Transverse colon (tissue), 3 donors: ENCODE measurements around the gene TRAPPC14.

Experiments used
- POLR2A ChIP-seq: fragments of 450-650 bp; IDR thresholded peaks from one replicate; pipeline ENCODE4 v1.6.1; 2016; ENCODE audit warnings: antibody characterized with exemption, mild to moderate bottlenecking, moderate library complexity
- POLR2AphosphoS5 ChIP-seq, 3 donors: sonication (generic); formaldehyde crosslinking; IDR thresholded peaks; one replicate each; pipeline ENCODE4 v1.6.1; 2016; ENCODE audit warnings: antibody characterized with exemption in 3 of 3

DNA sequence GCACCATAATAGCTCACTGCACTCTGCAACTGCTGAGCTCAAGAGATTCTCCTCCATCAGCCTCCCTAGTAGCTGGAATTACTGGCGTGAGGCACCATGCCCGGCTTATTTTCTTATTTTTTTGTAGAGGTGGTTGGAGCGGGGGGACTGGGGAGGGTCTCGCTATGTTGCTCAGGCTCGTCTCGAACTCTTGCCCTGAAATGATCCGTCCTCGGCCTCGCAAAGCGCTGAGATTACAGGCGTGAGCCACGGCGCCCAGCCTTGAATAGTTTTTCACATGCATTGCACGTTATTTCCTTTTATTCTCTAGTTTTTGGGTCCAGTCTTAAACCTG, 10.3 kb downstream of the TRAPPC14 start:
- TF ChIP-seq POLR2A (no peak), POLR2AphosphoS5 (IDR thresholded peaks at IDR 0.05) (no peak)
